GM19463 (cell line): Measurements from ENCODE around the gene ADAMTS13.

Experiments
- ATAC-seq: cut with Tn5 transposase; IDR thresholded peaks from one replicate; pipeline ENCODE4 v1.9.1; 2021; ENCODE audit warnings: mild to moderate bottlenecking, moderate library complexity; ENCODE audit not compliant: unreplicated experiment

ADAMTS13 gene

DNA sequence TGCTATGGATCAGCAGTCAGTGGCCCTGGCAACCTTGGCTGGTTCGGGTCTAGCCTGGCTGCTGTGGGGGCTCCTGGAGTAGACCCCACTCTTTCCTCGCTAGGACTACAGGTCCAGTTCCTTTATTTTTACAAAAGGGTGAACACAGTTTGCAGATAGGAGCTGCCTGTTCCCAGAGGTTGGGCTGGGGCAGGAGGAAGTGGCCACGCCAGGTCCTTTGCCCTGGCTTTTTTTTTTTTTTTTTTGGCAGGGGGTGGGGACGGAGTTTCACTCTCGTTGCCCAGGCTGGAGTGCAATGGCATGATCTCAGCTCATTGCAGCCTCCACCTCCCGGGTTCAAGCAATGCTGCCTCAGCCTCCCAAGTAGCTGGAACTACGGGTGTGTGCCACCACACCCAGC lies 48.8 kb downstream of the ADAMTS13 start:
- ATAC-seq, result no peak

DNA sequence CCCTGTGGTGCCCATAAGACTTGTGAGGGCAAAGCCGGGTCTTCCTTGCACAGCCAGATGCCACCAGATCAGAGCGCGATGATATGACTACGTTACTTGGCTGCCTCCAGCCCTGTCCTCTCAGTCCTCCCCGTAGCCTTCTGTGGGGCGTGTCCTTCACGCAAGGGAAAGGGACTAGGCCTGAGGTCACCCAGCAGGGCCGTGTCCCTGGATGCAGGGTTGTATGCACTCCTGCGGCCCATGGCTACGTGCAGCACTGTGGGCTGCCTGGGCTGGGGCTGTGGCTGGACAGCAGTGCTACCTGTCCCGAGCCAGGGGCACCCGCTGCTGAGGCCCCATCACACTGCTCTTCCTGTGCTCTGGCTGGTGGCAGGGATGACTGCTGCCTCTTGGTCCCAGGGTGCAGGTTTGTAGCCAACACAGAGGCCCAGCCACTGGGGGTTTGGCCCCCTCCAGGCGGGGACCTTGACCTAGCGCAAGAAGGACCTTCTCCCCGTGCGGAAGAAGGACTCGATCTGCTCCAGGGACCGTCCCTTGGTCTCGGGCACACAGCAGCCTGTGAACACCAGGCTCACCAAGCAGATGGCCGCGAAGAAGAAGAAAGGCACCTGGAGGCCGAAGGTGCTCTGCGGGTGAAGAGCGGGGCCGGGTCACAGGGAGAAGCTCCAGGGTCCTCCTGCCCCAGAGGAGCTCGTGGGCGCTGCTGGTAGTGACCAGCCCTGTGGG lies 49.5 kb downstream of the ADAMTS13 start:
- ATAC-seq, result no peak

DNA sequence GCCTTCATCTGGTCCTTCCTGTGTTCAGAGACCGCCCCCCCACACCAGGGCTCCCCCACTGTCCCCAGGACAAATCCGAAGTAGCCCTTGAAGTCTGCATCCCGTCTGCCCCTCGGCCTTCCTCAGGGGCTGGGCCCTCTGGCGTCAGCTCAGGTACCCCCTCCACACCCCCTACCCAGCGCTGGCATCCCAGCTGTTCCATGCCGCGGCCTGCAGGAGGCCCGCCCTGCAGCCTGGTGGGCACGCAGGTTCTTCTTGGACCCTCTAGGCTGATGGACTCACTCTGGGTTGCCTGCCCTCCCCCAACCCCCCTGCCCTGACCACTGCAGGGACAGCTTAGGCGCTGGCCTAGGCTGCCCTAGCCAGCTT lies 50.1 kb downstream of the ADAMTS13 start:
- no peak for ATAC-seq

DNA sequence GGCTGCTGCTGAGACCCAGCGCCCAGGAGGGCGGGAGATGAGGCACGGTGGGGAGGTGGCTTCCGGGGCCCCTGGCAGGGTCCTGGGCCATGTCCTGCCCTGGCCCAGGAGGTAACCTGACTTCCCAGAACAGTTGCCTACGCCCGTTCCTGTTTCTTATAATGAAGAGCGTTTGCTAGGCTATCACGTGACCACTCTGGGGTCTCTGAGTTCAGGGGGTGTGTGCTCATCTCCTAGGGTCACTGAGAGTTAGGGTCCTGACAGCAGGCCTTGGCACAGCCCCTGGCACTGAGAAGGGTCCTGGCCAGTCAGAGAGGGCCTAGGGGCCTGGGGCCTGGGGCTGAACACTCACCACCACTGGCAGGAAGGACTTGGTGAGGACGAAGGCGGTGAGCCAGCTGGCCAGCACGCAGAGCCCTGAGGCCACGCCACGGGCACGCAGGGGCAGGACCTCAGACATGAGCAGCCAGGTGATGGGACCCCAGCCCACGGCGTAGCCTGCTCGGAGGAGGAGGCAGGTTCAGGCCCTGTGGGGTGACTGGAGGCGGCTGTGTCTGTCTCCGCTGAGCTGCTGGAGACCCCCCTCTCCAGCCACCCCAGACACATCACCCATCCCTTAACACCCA lies 50.7 kb downstream of the ADAMTS13 start:
- ATAC-seq, result no peak

DNA sequence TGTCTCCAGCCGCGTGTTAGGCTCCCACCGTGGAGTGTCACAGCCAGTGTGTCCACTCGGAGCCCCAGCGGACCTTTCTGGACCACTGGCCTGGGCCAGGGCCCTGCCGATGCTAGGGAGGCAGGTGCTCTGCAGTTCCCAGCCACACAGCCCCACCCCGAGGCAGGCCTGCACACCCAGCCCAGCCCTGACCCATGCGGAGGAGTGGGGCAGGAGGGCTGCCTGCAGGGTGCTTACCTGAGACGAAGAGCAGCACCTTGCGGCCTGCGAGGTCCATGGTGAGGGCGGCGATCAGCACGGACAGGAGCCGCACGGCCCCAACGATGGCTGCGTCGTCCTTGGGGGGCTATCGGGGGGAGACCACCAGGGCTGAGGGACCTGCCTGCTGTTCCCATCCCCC lies 51.6 kb downstream of the ADAMTS13 start:
- ATAC-seq, result no peak

DNA sequence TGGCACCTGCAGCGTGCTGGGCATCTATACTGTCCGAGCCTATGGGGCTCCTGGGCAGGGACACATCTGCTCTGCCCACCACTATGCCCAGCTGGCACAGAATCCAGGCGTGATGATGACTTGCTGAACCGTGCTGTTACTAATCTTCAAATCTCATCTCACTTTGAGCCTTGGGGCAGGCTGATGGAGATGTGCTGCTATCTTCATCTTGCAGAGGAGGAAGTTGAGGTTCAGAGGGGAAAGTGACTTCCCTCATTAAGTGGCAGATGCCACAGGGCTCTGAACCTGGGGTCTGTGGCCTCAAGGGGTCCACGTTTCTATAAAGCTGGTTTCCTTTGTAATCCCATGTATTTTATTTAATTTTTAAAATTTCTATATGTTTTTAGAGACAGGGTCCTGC lies 52.0 kb downstream of the ADAMTS13 start:
- no peak for ATAC-seq

DNA sequence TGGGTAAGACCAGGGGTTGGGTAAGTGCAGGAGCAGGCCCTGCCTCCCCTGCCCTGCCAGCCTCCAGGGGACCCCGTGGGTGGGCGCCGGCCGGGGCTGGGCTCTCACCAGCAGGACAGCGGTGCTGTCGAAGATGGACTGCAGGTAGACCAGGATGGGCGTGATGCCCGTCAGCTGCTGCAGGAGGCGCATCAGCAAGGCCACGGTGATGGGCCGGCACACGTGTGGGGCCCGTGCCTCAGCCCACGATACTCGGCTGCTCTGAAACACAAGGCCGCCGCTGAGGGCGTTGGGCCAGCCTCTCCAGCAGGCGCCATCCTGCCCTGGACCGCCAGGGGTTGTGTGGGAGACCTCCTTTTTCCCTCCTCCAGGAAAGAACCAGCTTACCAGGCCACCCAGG lies 52.7 kb downstream of the ADAMTS13 start:
- ATAC-seq, result no peak

DNA sequence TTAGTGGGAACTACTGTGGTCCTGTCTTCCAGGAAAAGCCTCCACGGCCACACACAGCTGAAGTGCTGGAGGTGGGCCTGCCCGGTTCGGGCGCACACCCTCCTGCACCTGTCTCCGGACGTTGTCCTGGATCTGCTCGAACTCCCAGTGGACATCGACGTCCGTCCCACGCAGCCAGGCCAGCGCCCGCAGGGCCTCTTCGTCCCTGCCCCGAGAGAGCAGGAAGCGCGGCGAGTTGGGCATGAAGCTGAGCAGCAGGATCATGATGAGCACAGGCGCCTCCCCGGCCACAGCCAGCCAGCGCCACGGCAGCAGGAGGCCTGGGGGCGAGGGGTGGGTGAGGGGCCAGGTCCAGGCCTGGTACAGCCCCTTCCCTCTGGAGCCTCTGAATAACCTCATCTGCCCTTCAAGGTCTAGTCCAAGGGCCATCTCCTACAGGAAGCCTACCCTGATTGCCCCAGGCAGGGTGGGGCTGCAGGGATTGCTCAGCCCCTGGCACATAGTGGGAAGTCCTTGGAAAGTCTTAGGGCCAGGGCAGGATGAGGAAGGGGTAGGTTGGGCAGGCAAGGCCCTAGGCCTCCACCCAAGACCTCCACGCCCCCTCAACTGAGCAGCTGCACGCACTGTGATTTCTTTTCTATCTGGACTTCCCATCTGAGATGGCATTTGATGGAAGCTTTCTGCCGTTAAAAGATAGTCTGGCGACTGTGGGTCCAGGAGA lies 53.3 kb downstream of the ADAMTS13 start:
- ATAC-seq, result no peak

DNA sequence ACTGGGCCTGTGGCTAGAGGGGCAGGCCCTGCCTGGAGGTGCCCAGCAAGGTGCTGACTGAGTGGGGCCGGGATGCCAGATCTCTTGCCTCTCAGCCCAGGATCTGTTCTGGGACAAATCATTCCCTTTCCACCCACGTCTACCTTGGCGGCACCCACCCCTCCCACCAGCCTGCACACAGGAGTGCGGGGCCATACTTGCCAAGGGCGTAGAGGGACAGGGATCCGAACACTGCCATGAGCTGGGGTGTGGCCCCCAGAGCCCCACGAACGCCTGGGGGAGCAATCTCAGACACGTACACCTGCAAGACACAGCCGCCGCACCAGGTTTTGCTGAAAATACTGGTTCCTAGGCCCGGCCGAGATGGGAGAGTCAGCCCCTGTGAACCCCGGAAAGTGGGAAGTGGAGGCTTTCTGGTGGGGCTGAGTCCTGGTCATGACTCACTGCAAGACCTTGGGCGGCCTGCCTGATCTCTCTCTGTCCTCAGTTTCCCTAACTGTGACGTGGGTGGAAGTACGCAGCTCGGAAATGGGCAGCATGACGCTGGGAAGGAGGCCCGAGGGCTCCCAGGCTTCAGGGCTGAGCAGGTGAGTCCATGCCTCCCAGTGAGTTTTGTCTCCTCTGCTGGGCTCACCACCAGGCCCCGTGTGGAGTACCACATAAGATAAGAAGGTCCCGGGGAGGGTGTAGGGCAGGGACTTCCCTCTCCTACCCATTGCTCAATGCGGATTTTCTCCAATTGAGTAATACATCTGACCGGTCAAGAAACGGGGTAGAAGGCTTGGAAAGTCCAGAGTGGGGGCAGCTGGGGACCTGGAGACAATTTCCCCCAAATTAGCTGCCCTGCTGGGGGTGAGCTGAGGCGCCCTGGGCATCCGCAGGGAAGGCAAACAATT lies 54.1 kb downstream of the ADAMTS13 start:
- no peak for ATAC-seq

DNA sequence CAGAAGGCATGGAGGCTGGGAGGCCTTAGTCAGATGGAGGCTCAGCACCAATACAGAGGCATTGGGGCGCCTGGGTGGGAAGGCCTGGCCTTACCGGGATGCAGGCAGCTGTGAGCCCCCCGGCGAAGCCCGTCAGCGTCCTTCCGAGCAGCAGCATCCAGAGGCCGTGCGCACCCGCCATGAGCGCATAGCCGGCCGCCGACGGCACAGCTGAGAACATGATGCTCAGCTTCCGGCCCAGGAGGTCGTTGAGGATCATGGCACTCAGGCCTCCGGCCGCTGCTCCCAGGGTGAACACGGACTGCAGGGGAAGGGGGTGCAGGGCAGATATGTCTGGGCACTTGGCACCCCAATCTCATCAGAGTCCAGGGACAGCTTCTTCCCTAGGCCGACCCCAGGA lies 54.8 kb downstream of the ADAMTS13 start:
- ATAC-seq, result no peak

DNA sequence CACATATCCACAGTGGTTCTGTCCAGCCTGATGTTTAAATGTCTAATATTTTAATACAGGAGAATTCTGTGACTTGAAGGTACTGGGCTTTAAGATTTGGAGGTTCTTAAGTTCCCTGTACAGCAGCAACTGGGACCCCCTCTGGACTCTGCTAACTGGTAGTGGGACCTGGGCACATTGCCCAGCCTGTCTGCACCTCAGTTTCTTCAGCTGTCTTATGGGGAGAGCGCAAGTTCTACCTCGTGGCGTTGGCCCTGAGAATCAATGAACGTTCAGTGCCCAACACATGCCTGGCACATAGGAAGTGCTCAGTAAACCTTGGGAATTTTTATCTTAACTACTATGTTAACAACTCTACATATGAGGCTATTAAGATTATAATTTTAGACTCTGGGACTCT lies 55.3 kb downstream of the ADAMTS13 start:
- no peak for ATAC-seq

DNA sequence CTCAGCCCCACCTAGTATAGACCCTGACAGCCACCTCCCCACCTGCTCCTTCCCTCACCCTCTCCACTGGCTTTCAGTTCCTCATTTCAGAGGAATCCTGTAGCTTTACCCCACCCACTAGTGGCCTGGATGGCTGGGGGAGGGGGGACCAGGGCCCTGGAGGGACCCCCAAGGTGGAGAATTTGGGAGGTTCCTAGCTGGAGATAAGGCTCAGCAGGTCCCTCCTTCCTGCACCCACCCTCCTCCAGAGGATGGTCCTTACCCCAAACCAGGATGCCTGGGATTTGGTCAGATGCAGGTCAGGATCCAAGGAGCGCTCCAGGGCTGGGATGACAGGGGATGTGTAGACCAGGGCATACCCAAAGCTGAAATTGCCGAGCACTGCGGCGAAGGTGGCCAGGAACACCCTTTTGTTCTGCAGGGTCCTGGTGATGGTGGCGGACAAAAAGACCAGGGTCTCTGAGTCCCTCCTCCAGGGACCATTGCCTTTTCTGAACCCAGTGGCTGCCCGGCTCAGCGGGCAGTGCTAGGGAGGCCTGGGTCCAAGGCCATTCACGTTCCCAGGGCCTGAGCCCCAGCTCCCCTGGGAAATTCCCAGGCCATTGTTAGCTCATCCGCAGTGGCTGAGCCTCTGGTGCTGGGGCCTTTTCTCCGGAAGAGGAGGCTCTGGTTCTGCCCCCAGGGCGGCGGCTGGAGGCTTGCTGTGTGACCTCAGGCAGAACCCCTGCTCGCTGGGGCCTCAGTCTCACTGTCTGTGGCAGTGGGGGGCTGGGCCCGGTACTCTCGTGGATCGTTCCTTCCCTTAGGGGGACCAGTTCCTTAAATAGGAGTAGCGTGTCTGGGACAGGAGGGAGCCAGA lies 56.1 kb downstream of the ADAMTS13 start:
- ATAC-seq, result peak; percentile 36

DNA sequence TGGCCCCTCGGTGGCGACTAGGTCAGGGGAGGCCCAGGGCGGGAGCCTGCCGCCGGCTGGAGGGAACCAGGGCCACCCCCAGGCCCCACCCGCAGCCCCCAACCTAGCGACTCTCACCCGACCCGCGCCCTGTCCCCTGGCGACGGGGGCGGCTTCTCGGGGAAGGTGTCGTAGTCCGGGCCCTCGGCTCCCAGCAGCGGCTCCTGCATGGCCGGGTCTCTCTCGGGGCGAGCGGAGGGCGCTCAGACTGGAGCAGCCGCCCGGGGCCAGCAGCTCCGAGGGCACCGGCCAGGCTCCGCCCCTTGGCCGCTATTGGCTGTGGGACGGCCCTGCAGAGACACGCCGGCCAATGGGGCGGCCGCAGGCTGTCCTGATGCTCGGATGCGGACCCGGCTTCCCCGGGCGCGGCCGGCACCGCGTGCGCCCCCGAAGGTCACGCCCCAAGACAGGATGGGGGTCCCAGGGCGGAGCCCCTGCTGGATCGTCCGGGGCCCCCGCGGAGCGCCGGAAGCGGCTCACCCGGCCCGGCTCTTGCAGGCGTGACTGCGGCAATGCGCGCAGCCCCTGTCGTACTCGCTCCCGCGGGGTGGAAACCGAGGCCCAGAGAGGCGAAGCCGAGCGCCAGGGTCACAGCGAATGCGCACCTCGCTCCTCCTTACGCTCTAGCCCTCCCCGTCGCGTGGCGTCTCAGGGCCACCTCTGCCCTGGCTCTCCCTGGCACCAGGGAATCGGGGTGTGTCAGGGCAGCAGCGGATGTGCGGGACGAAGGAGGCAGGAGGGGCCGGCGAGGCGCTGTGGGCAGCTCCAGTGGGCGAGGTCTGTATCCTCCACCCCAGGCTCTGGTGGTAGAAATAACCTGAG lies 56.9 kb downstream of the ADAMTS13 start, which contains the start of gene SLC2A6:
TSS of gene SLC2A6 (minus strand) at position 249 of the 861 bp plus-strand sequence. CDS start at position 209, 40 bp downstream.
- peak; percentile 93 for ATAC-seq

DNA sequence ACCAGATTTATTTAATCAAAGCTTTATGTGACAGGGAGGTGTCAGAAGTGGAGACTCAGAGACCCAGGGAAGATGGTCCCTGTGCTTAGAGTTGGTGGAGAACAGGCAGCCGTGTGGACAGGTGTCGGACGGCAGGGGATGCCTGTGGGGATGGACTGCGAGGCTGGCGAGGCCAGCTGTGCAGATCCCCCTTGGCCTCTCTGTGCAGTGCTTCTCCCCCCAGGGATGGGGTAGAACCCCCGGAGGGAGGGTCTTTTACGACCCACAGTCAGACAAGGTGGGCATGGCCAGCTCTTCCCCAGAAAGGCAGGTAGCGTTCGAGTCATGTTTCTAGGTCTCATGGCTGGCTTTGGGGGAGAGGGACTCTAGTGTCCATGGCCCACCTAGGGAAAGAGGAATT lies 61.4 kb downstream of the ADAMTS13 start:
- ATAC-seq, result no peak

DNA sequence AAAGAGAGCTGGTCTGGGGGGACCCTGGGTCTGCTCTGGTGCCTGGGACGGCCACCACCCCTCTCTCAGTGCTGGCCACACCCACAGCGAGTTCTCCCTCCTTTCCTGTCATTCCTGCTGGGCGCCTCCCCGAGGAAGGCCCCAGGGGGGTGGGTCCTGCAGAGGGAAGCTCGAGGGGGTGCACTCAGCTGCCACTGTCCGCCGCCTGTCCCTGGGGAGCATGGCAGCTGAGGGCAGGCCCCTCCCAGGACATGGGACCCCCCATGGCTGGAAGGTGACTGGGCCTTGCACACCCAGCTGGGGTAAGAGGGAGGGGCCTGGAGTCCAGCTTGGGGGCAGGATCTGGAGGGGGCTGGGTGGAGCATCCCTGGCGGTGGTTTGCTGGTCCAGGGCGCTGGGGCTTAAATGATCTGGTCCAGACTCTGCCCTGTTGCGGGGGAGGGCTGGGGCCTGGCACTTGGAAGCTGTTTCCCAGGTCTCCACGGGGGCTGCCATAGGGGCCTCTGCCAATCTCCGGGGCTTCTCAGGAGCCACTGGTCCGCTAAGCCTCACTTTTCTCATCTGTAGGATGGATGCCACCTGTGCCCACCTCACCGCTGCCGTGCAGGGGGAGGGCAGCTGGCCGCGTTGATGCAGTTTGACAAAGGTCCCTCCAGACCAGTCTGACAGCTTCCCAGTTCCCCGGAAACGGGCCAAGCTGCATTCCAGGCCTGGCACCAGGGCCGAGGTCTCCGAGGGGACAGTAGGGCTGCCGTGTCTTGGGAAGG lies 62.7 kb downstream of the ADAMTS13 start:
- ATAC-seq, result no peak

DNA sequence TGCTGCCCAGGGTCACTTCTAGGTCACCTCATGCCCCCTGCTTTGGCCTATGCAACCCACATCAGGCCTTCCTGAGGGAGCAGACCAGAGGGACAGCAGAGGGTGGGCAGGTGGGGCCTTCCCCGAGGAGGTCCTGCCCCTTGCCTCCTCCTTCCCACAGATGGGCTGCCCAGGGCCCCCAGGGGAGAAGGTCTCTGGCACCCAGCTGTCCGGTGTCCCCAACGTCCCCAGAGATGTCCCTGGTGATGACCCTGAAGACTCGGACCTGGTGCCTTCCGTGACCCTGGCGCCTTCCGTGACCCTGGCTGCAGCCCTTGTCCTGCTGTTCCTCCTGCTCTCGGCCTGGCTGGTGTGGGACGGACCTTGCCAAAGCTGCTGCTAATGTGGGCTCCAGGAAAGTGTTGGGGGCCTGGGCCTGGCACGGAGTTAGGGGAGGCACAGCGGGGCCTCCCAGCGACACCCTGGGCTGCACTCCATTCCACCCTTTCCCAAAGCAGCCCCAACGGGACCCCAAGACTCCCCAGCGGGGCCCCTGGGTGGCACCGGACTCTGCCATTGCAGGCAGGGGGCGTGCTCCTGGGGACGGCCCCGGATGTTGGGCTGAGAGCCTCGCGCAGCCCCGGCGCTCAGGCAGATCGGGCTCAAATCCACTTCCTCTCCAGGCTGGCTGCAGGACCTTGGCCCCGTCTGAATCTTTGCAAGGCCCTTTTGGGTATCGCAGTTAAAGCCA lies 63.5 kb downstream of the ADAMTS13 start:
- no peak for ATAC-seq

DNA sequence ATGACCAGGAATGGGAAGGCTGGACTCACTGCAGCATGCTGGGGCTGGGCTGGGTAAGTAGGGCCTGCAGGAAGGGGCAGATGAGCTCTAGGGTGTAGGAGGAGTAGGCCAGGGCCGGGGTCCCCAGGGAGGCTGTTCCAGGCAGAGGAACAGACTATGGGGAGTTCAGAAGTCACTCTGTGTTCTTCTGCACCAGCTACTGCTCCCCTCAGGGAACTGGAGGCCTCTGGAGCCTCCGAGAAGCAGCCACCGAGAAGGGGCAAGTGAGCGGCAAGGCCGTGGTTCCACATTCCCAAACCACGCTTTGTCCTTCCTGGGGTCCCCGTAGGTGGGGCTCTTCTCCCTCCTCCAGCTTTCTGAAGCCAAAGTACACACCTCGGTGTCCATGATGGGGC lies 65.2 kb downstream of the ADAMTS13 start:
- ATAC-seq, result no peak
